OCI-LY7 (cell line): ENCODE measurements around the gene PYDC1. TPM values are rescaled to one million over a fixed set of nuclear protein-coding genes. Genes with fewer than 3 reads are reported as not detected.
"Not testable (repeated sequence)": the region's sequence is repeated elsewhere in the genome, so short reads cannot be mapped to it uniquely, and the experiment has no call there.

Experiments used
- BruUV-seq: library from RNA; stranded (reverse); fragments of 400-500 nt; replicated peaks from 2 replicates; lab custom pipeline; 2021; lab: Mats Ljungman, UMichigan
- CTCF ChIA-PET: fragments of 300-600 bp; sonication (Branson Sonifier 250); formaldehyde crosslinking; loops from one replicate; lab custom pipeline; 2022; ENCODE audit warnings: antibody characterized with exemption; ENCODE audit not compliant: unreplicated experiment; lab: Charles Lee
- POLR2A ChIA-PET: fragments of 300-600 bp; sonication (Branson Sonifier 250); formaldehyde crosslinking; loops from one replicate; lab custom pipeline; 2022; ENCODE audit warnings: antibody characterized with exemption; lab: Charles Lee
- DNase-seq: peaks from one replicate; pipeline ENCODE4 v3.0.0-alpha.2; 2015; ENCODE audit warnings: low spot score
- H2AFZ ChIP-seq: fragments of 200-600 bp; sonication (generic), shearing (Covaris generic); 2 replicates; pipeline ENCODE4 v1.6.1; 2014; ENCODE audit warnings: mild to moderate bottlenecking, antibody characterized with exemption, low read length, moderate library complexity
- H3K27ac ChIP-seq: fragments of 200-600 bp; sonication (generic); 2 replicates; pipeline ENCODE4 v1.5.1; 2014; ENCODE audit warnings: mixed run types, low read depth, mild to moderate bottlenecking, moderate library complexity, low read length, inconsistent platforms; ENCODE audit not compliant: poor library complexity, severe bottlenecking
- H3K36me3 ChIP-seq: fragments of 200-600 bp; sonication (generic); 2 replicates; pipeline ENCODE4 v1.6.1; 2014; ENCODE audit warnings: mild to moderate bottlenecking, antibody characterized with exemption, low read length, moderate library complexity, mixed read lengths; ENCODE audit not compliant: insufficient read depth
- H3K4me1 ChIP-seq: fragments of 200-600 bp; sonication (generic); 2 replicates; pipeline ENCODE4 v1.5.1; 2014; ENCODE audit warnings: mild to moderate bottlenecking, low read length; ENCODE audit not compliant: insufficient read depth, poor library complexity, severe bottlenecking
- H3K4me2 ChIP-seq: fragments of 200-600 bp; sonication (generic); 2 replicates; pipeline ENCODE4 v1.6.1; 2014; ENCODE audit warnings: mild to moderate bottlenecking, low read length
- H3K4me3 ChIP-seq: fragments of 200-600 bp; sonication (generic); 2 replicates; pipeline ENCODE4 v1.5.1; 2014; ENCODE audit warnings: mild to moderate bottlenecking, low read depth, low read length; ENCODE audit not compliant: poor library complexity, severe bottlenecking
- H3K79me2 ChIP-seq: fragments of 200-600 bp; sonication (generic); 2 replicates; pipeline ENCODE4 v1.6.1; 2016; ENCODE audit warnings: low read depth, mild to moderate bottlenecking, low read length, moderate library complexity, mixed read lengths; ENCODE audit not compliant: insufficient read depth
- H3K9me2 ChIP-seq: fragments of 200-600 bp; sonication (generic); 2 replicates; pipeline ENCODE4 v1.6.1; 2016; ENCODE audit warnings: mild to moderate bottlenecking, low read length, mixed read lengths; ENCODE audit not compliant: insufficient read depth
- H3K9me3 ChIP-seq: fragments of 200-600 bp; sonication (generic); 2 replicates; pipeline ENCODE4 v1.6.1; 2014; ENCODE audit warnings: mild to moderate bottlenecking, mixed run types, low read length, mixed read lengths
- H4K20me1 ChIP-seq: fragments of 200-600 bp; sonication (generic); 2 replicates; pipeline ENCODE4 v1.6.1; 2014; ENCODE audit warnings: mild to moderate bottlenecking, antibody characterized with exemption, low read length, moderate library complexity, mixed read lengths; ENCODE audit not compliant: insufficient read depth
- EZH2phosphoT487 ChIP-seq: fragments of 200-600 bp; sonication (generic); IDR thresholded peaks from 2 replicates; pipeline ENCODE4 v1.6.1; 2018; ENCODE audit warnings: low read depth, borderline replicate concordance, mild to moderate bottlenecking, mixed run types, antibody characterized with exemption, low read length, moderate library complexity, mixed read lengths
- intact Hi-C: fragments of 100-400 bp; cut with micrococcal nuclease; formaldehyde crosslinking; loops from one replicate; pipeline ENCODE4 v1.10.0; 2022; ENCODE audit not compliant: unreplicated experiment
- total RNA-seq, 2 experiments: library from RNA; depleted of rRNA in 1 of 2; stranded (reverse); fragments of >200 nt in 1 of 2; shearing (Covaris generic) in 1 of 2; gene quantifications; 2 replicates each; pipeline ENCODE4 v1.2.3, GENCODE V29; 2014 to 2022
- TF ChIP-seq, protein P1 (sequence below): fragments of 200-600 bp; sonication (generic); conservative IDR thresholded peaks from 2 replicates; pipeline ENCODE4 v1.5.1; 2014; ENCODE audit warnings: mild to moderate bottlenecking, antibody characterized with exemption, low read length, moderate library complexity, mixed read lengths

PYDC1 gene
- total RNA-seq, 2 experiments from 2014 or later = not detected

DNA sequence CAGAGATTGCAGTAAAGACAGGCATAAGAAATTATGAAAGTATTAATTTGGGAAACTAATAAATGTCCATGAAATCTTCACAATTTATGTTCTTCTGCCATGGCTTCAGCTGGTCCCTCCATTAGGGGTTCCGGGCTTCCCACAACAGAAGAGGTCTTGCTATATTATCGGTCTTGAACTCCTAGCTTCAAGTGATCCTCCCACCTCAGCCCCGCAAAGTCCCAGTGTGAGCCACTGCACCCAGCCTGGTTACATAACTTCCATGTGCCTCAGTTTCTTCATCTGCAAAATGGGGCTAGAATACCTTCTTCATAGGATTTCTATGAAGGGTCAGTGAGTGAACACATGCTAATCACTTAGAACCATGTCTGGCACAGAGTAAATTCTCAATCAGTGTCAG, 29.4 kb upstream of the PYDC1 start:
- BruUV-seq = no TSS peak
- no peak for DNase-seq
- no peak overlapping the region for H3K4me2 ChIP-seq
- TF ChIP-seq, protein P1, sequence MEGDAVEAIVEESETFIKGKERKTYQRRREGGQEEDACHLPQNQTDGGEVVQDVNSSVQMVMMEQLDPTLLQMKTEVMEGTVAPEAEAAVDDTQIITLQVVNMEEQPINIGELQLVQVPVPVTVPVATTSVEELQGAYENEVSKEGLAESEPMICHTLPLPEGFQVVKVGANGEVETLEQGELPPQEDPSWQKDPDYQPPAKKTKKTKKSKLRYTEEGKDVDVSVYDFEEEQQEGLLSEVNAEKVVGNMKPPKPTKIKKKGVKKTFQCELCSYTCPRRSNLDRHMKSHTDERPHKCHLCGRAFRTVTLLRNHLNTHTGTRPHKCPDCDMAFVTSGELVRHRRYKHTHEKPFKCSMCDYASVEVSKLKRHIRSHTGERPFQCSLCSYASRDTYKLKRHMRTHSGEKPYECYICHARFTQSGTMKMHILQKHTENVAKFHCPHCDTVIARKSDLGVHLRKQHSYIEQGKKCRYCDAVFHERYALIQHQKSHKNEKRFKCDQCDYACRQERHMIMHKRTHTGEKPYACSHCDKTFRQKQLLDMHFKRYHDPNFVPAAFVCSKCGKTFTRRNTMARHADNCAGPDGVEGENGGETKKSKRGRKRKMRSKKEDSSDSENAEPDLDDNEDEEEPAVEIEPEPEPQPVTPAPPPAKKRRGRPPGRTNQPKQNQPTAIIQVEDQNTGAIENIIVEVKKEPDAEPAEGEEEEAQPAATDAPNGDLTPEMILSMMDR = no peak
- no peak for TF ChIP-seq EZH2phosphoT487
- no peak overlapping the region for H3K4me3 ChIP-seq
- H2AFZ ChIP-seq = no peak overlapping the region
- H3K9me2 ChIP-seq = no peaks in the 10 kb centered on the region
- H3K27ac ChIP-seq = no peak overlapping the region
- ChIA-PET POLR2A (no interaction called here), CTCF (no interaction called here)
- H3K4me1 ChIP-seq = peaks cover 11% of the 10 kb centered on the region
- intact Hi-C loops = no loop called here
- no peaks in the 10 kb centered on the region for H3K9me3 ChIP-seq
- H3K79me2 ChIP-seq = no peaks in the 10 kb centered on the region
- no peaks in the 10 kb centered on the region for H3K36me3 ChIP-seq
- no peaks in the 10 kb centered on the region for H4K20me1 ChIP-seq

DNA sequence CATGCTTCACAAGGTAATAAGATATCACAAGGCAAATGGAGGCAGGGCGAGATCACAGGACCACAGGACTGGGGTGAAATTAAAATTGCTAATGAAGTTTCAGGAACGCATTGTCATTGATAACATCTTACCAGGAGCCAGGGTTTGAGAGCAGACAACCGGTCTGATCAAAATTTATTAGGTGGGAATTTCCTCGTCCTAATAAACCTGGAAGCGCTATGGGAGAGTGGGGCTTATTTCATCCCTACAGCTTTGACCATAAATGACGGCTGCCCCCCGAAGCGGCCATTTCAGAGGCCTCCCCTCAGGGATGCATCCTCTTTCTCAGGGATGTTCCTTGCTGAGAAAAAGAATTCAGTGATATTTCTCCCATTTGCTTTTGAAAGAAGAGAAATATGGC, 28.7 kb upstream of the PYDC1 start:
- intact Hi-C loops, H3K9me3 ChIP-seq, H3K27ac ChIP-seq, H3K4me3 ChIP-seq, H3K4me2 ChIP-seq, H3K36me3 ChIP-seq, DNase-seq, H2AFZ ChIP-seq, H4K20me1 ChIP-seq, CTCF ChIA-PET, H3K9me2 ChIP-seq, H3K79me2 ChIP-seq, BruUV-seq: not testable (repeated sequence)
- H3K4me1 ChIP-seq = peaks cover 11% of the 10 kb centered on the region
- POLR2A ChIA-PET = interaction anchor here (0.7 kb wide), 1 partner anchor 8 kb away, joined by 3 read pairs; no protein-coding TSS in a partner anchor

DNA sequence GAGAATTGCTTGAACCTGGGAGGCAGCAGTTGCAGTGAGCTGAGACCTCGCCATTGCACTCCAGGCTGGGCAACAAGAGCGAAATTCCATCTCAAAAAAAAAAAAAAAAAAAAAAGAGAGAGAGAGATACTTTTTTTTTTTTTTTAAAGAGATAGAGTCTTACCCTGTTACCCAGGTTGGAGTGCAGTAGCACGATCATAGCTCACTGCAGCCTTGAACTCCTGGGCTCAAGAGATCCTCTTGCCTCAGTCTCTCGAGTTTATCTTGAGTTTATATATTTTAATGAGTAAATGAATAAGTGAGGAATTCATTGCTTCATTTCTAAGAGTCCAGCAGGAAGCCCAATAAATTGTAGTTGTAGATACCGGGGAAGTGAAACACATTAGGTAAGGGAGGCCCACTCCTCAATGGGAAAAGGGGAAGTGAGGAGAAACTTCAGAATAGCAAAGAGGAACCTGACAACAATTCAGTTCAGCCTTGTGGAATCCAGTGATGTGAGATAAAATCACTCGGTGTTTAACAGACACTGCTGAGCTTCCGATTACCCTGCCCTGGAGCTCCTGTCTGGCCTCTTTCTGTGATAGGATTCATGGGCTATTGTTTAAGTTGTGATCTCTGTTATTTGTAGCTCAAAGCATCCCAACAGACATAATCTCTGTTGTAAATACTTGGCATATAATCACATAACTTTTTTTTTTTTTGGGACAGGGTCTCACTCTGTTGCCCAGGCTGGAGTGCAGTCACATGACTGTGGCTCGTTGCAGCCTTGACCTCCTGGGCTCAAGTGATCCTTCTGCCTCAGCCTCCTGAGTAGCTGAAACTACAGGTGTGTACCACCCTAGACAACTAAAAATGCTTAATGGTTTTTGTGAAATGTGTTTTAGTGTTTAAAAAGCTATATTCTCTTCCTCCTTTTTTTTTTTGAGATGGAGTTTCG, 27.1 kb upstream of the PYDC1 start:
- ChIA-PET POLR2A (interaction anchor here (0.5 to 0.9 kb wide), 5 partner anchors 10 to 630 kb away, joined by 3 to 4 read pairs (median 3); partner anchors contain the start of gene ZNF267), CTCF (no interaction called here)
- peaks cover 11% of the 10 kb centered on the region for H3K4me1 ChIP-seq
- peak overlapping the region; percentile 46; the same call in 1 of the 2 replicates for H2AFZ ChIP-seq
- H3K4me2 ChIP-seq = peak overlapping the region; percentile 42
- H3K9me3 ChIP-seq = no peaks in the 10 kb centered on the region
- H3K79me2 ChIP-seq = no peaks in the 10 kb centered on the region
- peak; percentile 79 for DNase-seq
- no peaks in the 10 kb centered on the region for H4K20me1 ChIP-seq
- intact Hi-C loops = no loop called here
- no peaks in the 10 kb centered on the region for H3K9me2 ChIP-seq
- TF ChIP-seq, protein P1 = no peak
- no peak for TF ChIP-seq EZH2phosphoT487
- no peaks in the 10 kb centered on the region for H3K36me3 ChIP-seq
- peak overlapping the region; percentile 37 for H3K27ac ChIP-seq
- BruUV-seq = no TSS peak
- no peak overlapping the region for H3K4me3 ChIP-seq
